ENCODE measurements around the gene KTI12. TPM values are rescaled to one million over a fixed set of nuclear protein-coding genes. Genes with fewer than 3 reads are reported as not detected.

KTI12 gene, protein sequence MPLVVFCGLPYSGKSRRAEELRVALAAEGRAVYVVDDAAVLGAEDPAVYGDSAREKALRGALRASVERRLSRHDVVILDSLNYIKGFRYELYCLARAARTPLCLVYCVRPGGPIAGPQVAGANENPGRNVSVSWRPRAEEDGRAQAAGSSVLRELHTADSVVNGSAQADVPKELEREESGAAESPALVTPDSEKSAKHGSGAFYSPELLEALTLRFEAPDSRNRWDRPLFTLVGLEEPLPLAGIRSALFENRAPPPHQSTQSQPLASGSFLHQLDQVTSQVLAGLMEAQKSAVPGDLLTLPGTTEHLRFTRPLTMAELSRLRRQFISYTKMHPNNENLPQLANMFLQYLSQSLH
- total RNA-seq (2022; extraction: Qiagen RNA extraction): 16.5 to 19.5 TPM (median 17.0 TPM) in 5 replicates

GRCh38 chr1:52033190-52034049, at the start of gene KTI12:
Gene KTI12 (minus strand): TSS chr1:52033810. CDS start chr1:52033761, 49 bp downstream.

GRCh38 chr1:52056163-52056936, 22.7 kb upstream of the KTI12 start, which contains the start of gene BTF3L4:
Gene BTF3L4 (plus strand): TSS chr1:52056295. CDS start chr1:52059848, 3,553 bp downstream.

GRCh38 chr1:52055066-52055865, 21.7 kb upstream of the KTI12 start, which contains the start of gene TXNDC12:
Gene TXNDC12 (minus strand): TSS chr1:52055191. CDS start chr1:52055096, 95 bp downstream.

GRCh38 chr1:51990478-51990965, 43.1 kb downstream of the KTI12 start, which contains the start of gene RAB3B:
Gene RAB3B (minus strand): TSS chr1:51990700. CDS start chr1:51977117, 13,583 bp downstream.

Other genes with a start within 250 kb of the KTI12 start
- gene NRDC, start 155.1 kb downstream of the KTI12 start, total RNA-seq (2022; extraction: Qiagen RNA extraction): 72.9 to 78.3 TPM (median 74.6 TPM) in 5 replicates
- gene RAB3B, start 43.1 kb downstream of the KTI12 start, total RNA-seq (2022; extraction: Qiagen RNA extraction): 4.8 to 10.0 TPM (median 5.7 TPM) in 5 replicates
- gene TXNDC12, start 21.4 kb upstream of the KTI12 start, total RNA-seq (2022; extraction: Qiagen RNA extraction): 31.0 to 42.1 TPM (median 39.3 TPM) in 5 replicates
- 28.8 to 42.1 TPM (median 30.5 TPM) in 5 replicates for gene BTF3L4, start 22.5 kb upstream of the KTI12 start, total RNA-seq (2022; extraction: Qiagen RNA extraction)
- gene ZFYVE9, start 108.3 kb upstream of the KTI12 start, total RNA-seq (2022; extraction: Qiagen RNA extraction): 7.2 to 10.4 TPM (median 8.2 TPM) in 5 replicates

All from A549 treated with Hydrocortisone at 1 μM for 4 hours (cell line).